ENCODE measurements around the gene BMP7. TPM values are rescaled to one million over a fixed set of nuclear protein-coding genes. Genes with fewer than 3 reads are reported as not detected.
"Not testable (repeated sequence)": the region's sequence is repeated elsewhere in the genome, so short reads cannot be mapped to it uniquely, and the experiment has no call there.

The BMP7 gene
- polyA plus RNA-seq, 1 experiment, result not detected

DNA sequence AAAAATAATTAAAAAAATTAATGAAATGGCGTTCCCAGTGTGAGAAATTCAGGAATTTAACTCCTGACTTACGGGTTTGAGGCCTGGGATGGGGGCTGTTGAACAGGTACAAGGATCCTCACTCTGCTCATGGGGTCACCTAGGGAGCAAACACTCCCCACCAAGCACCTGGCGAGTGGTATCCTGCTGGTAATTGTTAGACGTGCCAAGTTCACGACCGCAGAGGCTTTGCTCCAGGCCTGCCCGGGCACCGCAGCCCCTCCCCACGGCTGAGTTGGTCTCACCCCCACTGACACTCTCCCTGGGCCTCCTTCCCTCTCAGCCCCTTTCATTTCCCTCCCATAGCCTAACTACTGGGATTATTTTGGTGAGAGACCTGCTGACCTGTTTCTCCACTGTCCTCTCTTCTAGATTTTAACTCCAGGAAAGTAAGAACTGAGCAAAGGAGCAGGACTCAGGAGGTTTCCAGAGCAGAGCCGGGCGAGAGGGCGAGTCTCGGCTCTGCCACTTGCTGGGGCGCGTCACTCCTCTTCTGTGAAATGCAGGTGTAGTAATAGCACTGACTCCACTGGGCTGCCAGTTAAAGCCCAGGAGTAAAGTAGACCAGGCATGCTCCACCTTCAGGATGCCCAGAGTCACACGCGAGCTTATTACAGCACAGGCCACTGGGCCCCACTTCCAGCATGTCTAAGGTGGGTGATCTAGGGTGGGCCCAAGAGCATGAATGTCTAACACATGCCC, 22.8 kb downstream of the BMP7 start:
- no peak overlapping the region for H3K4me3 ChIP-seq (ENCODE audit: low read depth, low read length)
- TF ChIP-seq, protein P1, sequence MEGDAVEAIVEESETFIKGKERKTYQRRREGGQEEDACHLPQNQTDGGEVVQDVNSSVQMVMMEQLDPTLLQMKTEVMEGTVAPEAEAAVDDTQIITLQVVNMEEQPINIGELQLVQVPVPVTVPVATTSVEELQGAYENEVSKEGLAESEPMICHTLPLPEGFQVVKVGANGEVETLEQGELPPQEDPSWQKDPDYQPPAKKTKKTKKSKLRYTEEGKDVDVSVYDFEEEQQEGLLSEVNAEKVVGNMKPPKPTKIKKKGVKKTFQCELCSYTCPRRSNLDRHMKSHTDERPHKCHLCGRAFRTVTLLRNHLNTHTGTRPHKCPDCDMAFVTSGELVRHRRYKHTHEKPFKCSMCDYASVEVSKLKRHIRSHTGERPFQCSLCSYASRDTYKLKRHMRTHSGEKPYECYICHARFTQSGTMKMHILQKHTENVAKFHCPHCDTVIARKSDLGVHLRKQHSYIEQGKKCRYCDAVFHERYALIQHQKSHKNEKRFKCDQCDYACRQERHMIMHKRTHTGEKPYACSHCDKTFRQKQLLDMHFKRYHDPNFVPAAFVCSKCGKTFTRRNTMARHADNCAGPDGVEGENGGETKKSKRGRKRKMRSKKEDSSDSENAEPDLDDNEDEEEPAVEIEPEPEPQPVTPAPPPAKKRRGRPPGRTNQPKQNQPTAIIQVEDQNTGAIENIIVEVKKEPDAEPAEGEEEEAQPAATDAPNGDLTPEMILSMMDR (IDR thresholded peaks at IDR 0.05; ENCODE audit: insufficient read depth, low read depth, low read length), result no peak
- H3K27me3 ChIP-seq (ENCODE audit: control insufficient read depth, insufficient read depth, low read length), result peaks cover 3% of the 10 kb centered on the region
- H3K36me3 ChIP-seq (ENCODE audit: control insufficient read depth, insufficient read depth, low read length), result no peaks in the 10 kb centered on the region
- ChIA-PET POLR2A (no interaction called here), CTCF (no interaction called here)
- no peak for DNase-seq (ENCODE audit: low read depth)

DNA sequence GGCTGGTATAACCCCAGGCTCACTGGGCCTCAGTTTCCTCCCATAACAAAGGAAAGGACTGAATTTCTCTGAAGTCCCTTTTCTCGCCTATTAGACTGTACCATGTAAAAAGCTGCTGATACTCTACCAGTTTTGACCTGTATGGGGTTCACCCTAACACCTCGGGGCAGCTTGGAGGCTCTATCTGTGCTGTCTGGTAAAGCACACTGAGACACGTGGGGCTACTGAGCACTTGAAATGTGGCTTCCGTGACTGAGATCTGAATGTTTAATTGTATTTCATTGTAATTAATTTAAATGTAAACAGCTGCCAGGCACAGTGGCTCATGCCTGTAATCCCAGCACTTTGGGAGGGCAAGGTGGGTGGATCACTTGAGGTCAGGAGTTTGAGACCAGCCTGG, 24.0 kb downstream of the BMP7 start:
- no peaks in the 10 kb centered on the region for H3K36me3 ChIP-seq (ENCODE audit: control insufficient read depth, insufficient read depth, low read length)
- no peak overlapping the region for H3K4me3 ChIP-seq (ENCODE audit: low read depth, low read length)
- TF ChIP-seq, protein P1 (IDR thresholded peaks at IDR 0.05; ENCODE audit: insufficient read depth, low read depth, low read length), result no peak
- peaks cover 3% of the 10 kb centered on the region for H3K27me3 ChIP-seq (ENCODE audit: control insufficient read depth, insufficient read depth, low read length)
- ChIA-PET CTCF (no interaction called here), POLR2A (no interaction called here)
- DNase-seq (ENCODE audit: low read depth), result no peak

DNA sequence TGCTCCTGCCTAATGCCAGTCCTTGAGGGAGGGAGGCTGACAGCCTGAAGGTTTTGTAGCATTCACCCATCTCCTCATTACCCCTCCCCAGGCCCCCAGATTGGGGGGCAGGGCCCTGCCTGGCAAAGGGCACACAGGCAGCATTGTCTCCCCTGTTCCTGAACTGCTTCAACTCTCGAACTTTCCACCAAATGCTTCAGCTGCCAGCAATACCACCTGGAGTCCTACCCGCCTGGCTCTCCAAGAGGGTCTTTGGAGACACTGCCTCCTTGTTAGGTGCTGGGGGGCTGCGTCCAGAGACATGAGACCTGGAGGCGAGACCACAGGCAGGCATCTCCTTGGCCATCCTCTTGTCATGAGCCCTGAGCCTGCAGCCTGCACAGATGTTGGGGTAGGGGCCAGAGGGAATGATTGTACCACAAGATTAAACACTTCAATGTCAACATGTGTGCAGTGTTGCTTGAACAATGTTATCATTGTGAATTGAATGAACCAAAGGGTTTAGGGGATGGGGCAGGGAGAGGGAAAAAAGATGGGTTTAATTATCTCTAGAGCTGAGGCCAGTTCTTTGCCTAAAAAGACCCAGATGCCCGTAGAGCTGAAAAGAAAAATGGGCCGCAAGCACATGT, 25.0 kb downstream of the BMP7 start:
- CTCF ChIA-PET, result interaction anchor here (1.4 kb wide), 1 partner anchor 17 kb away, joined by 4 read pairs; no protein-coding TSS in a partner anchor
- no peak for DNase-seq (ENCODE audit: low read depth)
- TF ChIP-seq, protein P1 (IDR thresholded peaks at IDR 0.05; ENCODE audit: insufficient read depth, low read depth, low read length), result no peak
- peaks cover 3% of the 10 kb centered on the region for H3K27me3 ChIP-seq (ENCODE audit: control insufficient read depth, insufficient read depth, low read length)
- POLR2A ChIA-PET, result no interaction called here
- no peaks in the 10 kb centered on the region for H3K36me3 ChIP-seq (ENCODE audit: control insufficient read depth, insufficient read depth, low read length)
- no peak overlapping the region for H3K4me3 ChIP-seq (ENCODE audit: low read depth, low read length)

DNA sequence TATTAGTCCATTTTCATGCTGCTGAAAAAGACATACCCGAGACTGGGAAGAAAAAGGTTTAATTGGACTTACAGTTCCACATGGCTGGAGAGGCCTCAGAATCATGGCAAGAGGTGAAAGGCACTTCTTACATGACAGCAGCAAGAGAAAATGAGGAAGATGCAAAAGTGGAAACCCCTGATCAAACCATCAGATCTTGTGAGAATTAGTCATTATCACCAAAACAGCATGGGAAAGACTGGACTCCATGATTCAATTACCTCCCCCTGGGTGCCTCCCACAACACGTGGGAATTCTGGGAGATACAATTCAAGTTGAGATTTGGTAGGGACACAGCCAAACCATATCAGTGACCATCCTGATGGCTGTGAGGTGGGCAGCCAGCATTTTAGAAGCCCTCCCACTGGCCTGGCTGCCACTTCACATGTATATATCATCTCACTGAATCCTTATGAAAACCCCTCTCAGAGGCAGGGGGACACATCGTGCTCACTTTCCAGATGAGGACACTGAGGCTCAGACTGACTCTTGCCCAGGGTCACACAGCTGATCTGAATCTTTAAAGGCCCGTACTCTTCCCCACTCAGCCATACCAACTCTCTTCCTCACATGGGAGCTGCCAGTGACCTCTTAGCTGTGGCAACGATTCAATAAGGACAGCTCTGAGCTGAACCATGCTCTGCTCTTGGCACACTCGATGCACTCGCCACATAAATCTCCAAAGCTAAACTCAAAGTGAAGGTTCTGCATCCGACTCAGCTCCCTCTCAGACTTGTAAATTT, 25.7 kb downstream of the BMP7 start:
- no peak for DNase-seq (ENCODE audit: low read depth)
- CTCF ChIA-PET, result interaction anchor here (1.4 kb wide), 1 partner anchor 16 kb away, joined by 4 read pairs; no protein-coding TSS in a partner anchor
- TF ChIP-seq, protein P1 (IDR thresholded peaks at IDR 0.05; ENCODE audit: insufficient read depth, low read depth, low read length), result no peak
- Histone ChIP-seq H3K27me3 (ENCODE audit: control insufficient read depth, insufficient read depth, low read length) (peaks cover 7% of the 10 kb centered on the region), H3K36me3 (ENCODE audit: control insufficient read depth, insufficient read depth, low read length) (no peaks in the 10 kb centered on the region), H3K4me3 (ENCODE audit: low read depth, low read length) (no peak overlapping the region)
- POLR2A ChIA-PET, result no interaction called here

DNA sequence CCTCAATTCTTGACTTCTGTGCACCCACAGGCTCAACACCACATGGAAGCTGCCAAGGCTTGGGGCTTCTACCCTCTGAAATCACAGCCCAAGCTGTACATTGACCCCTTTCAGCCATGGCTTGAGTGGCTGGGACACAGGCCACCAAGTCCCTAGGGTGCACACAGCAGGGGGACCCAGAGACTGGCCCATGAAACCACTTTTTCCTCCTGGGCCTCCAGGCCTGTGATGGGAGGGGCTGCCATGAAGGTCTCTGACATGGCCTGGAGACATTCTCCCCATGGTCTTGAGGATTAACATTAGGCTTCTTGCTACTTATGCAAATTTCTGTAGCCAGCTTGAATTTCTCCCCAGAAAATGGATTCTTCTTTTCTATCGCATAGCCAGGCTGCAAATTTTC, 26.7 kb downstream of the BMP7 start:
- H3K27me3 ChIP-seq (ENCODE audit: control insufficient read depth, insufficient read depth, low read length), result peaks cover 11% of the 10 kb centered on the region
- H3K4me3 ChIP-seq (ENCODE audit: low read depth, low read length); POLR2A ChIA-PET; DNase-seq (ENCODE audit: low read depth); H3K36me3 ChIP-seq (ENCODE audit: control insufficient read depth, insufficient read depth, low read length): not testable (repeated sequence)
- CTCF ChIA-PET, result interaction anchor here (0.9 kb wide), 1 partner anchor 18 kb away, joined by 3 read pairs; no protein-coding TSS in a partner anchor

DNA sequence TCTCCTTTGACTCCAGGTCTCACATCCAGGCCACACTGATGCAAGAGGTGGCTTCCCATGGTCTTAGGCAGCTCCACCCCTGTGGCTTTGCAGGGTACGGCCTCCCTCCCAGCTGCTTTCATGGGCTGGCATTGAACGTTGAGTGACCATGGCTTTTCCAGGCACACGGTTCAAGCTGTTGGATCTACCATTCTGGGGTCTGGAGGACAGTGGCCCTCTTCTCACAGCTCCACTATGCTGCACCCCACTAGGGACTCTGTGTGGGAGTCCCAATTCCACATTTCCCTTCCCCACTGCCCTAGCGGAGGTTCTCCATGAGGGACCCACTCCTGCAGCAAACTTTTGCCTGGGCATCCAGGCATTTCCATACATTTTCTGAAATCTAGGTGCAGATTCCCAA, 27.1 kb downstream of the BMP7 start:
- H3K4me3 ChIP-seq (ENCODE audit: low read depth, low read length); H3K36me3 ChIP-seq (ENCODE audit: control insufficient read depth, insufficient read depth, low read length); DNase-seq (ENCODE audit: low read depth); POLR2A ChIA-PET: not testable (repeated sequence)
- peaks cover 11% of the 10 kb centered on the region for H3K27me3 ChIP-seq (ENCODE audit: control insufficient read depth, insufficient read depth, low read length)
- CTCF ChIA-PET, result interaction anchor here (0.9 kb wide), 1 partner anchor 18 kb away, joined by 3 read pairs; no protein-coding TSS in a partner anchor
